Measurements from ENCODE around the gene EHF.
"Not testable (repeated sequence)": the region's sequence is repeated elsewhere in the genome, so short reads cannot be mapped to it uniquely, and the experiment has no call there.

EHF gene

DNA sequence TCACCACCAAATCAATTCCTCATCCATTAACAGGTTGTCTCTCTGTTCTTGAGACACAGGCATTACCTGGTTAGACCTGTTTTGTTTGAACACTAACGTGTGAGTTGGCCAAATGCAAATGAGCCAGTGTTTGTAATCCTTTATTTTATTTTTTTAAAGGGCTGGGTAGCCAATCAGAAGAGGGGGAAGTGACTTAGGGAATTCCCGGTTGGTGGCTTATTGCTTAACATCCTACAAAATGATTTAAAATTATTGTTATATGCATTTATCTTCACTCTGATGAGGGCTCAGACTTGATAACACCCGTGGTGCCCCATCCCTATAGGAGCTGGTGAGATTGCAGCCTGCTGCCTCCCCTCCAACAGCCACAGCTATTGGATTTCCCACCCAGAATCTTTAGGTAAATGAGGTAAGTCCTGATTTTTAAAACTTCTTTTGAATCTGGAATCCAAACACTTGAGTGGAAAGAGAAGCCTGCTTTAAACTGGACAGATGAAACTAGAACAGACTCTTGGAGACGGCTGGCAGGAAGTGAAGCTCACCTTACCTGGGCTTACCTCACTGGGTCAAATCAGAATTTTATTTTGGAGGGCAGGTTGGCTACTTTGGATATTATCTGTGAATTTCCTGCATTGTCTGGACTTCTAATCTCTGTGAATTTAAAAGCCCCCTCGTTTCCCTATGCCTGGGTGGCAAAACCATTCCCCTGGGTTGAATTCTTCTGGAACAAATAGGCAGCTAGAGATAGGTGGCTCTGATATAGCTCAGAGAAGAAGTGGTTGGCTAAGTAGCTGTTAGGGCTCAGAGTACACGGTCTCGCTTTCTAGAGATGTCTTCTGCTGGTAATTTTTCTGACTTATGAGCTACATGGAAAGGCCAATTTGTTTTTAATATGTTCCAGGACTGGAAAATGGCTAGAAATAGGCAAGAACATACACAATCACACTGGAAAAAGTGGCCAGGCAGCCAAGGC is at the start of gene EHF:
TSS of gene EHF (plus strand) at position 274 of the 973 bp plus-strand sequence. CDS start 21,538 bp downstream, outside the sequence.
- no peak for DNase-seq (ENCODE audit: low read depth, low spot score)

GRCh38 chr11:34573537-34573936 is 47.4 kb upstream of the EHF start:
- DNase-seq (ENCODE audit: low read depth, low spot score) = no peak

GRCh38 chr11:34575261-34575660 is 45.6 kb upstream of the EHF start:
- no peak for DNase-seq (ENCODE audit: low read depth, low spot score)

DNA sequence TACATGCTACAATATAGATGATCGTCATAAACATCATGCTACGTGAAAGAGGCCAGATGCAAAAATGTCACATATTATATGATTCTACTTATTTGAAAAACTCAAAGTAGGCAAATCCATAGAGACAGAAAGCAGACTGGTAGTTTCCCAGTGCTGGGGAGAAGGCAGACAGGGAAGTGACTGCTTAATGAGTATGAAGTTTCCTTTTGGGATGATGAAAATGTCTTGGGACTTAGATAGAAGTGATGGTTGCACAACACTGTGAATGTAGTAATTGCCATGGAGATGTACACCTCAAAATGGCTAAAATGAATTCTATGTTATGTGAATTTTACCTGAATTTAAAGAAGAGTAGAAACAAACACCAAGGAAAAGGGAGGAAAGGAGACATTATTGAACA is 45.2 kb upstream of the EHF start:
- DNase-seq (ENCODE audit: low read depth, low spot score) = no peak

- DNase-seq (ENCODE audit: low read depth, low spot score) = no peak
Measured at GRCh38 chr11:34576331-34576730, 44.6 kb upstream of the EHF start.

DNA sequence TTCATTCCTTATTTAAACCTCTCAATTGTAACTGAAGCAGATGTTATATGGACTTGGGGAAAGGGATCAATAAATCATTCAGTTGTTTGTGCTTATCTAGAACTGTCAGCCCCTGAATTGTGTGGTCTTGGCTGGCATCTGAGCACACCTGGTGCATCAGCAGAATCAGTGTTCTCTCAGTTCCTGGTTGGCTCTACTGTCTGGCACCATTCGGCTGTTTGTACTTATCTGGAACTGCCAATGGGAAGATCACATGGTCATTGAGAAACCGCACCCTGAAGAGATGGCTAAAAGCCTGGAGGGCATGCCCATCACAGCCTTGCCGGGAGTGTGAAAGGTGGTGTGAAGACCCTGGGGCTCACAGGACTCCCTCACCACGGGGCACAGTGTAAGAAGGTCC is 37.1 kb upstream of the EHF start:
- no peak for DNase-seq (ENCODE audit: low read depth, low spot score)

- DNase-seq (ENCODE audit: low read depth, low spot score) = no peak
Measured at GRCh38 chr11:34585304-34585734, 35.6 kb upstream of the EHF start.

GRCh38 chr11:34585735-34586487 is 35.0 kb upstream of the EHF start:
- DNase-seq (ENCODE audit: low read depth, low spot score) = peak; percentile 25

GRCh38 chr11:34586488-34587281 is 34.2 kb upstream of the EHF start:
- DNase-seq (ENCODE audit: low read depth, low spot score) = no peak

DNA sequence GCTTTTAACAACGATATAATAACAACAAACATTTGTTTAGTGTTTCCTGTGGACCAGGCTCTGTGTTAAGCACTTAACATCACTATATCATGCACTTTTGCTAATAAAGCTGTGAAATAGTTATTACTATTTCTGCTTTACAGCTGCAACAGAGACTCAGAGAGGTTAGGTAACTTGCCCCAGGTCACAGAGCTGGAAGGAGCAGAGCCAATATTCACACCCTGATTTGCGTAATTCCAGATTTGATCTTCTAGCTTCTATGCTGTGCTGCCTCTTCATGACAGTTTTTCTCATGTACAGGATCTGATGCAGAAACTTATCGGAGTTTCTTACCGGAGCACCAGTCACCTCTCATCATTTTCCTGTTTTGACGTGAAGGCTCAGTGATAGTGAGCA is 33.6 kb upstream of the EHF start:
- no peak for DNase-seq (ENCODE audit: low read depth, low spot score)

DNA sequence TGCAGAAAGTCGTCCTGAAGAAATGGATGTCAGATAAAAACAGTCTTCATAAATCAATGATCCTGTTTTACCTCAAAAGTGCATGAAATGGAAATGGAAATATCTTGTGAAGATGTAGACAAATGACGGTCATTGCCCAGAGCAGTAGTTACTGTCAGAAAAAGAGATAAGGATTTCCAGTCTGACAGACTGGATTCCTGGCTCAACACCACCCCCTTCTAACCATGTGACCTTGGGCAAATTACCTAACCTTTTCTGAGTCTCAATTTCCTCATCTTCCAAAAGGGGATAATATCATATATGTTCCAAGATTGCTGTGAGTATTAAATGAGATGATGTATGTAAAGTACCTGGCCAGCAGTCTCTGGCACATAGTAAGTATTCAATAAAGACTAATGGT is 32.9 kb upstream of the EHF start:
- DNase-seq (ENCODE audit: low read depth, low spot score) = no peak

DNA sequence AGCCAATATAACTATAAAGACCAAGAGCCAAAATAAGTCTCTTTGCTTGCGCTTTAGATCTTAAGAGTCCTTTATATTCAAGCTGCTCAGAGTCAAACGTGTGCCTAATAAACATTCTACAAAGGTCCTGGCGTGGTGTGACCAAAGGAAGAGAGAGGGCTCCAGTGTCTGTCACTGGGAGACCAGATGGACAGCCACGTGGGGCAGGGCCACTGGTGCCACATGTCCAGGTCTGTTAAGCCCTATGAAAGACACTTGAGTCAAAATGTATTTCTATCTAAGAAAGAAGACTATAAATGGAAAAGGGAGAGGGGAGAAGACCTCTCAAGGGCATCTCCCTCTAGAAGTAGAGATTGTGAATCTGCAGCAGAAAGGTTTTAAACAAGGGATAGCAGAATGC is 32.2 kb upstream of the EHF start:
- no peak for DNase-seq (ENCODE audit: low read depth, low spot score)

DNA sequence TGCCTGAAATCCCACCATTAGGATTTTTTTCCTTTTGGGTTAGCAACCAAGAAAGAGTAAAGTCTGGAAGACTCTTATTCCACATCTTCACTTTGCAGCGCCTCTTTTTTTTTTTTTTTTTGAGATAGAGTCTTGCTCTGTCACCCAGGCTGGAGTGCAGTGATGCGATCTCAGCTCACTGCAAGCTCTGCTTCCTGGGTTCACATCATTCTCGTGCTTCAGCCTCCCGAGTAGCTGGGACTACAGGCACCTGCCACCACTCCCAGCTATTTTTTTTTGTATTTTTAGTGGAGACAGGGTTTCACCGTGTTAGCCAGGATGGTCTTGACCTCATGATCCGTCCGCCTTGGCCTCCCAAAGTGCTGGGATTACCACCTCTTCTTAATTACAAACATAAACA is 31.7 kb upstream of the EHF start:
- not testable (repeated sequence) for DNase-seq (ENCODE audit: low read depth, low spot score)

DNA sequence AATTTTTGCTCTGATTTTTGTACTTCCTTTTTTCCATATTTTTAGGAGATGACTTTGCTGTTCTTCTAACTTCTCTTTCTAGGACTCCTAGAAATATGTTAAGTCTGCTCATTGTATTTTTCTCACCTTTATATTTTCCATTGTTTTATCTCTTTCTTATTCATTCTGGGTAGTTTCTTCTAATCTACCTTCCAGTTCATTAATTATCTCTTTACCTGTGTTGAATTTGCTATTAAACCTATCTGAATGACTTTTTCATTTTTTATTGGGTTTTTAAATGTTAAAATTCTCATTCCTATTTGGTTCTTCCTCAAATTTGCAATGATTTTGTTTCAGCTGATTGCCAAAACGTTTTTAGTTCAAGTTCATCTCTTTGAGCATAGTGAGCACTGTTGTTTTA is 27.8 kb upstream of the EHF start:
- no peak for DNase-seq (ENCODE audit: low read depth, low spot score)

GRCh38 chr11:34594603-34595002 is 26.3 kb upstream of the EHF start:
- no peak for DNase-seq (ENCODE audit: low read depth, low spot score)

- no peak for DNase-seq (ENCODE audit: low read depth, low spot score)
Measured at GRCh38 chr11:34595391-34595790, 25.5 kb upstream of the EHF start.

- no peak for DNase-seq (ENCODE audit: low read depth, low spot score)
Measured at GRCh38 chr11:34595960-34596644, 24.8 kb upstream of the EHF start.

DNA sequence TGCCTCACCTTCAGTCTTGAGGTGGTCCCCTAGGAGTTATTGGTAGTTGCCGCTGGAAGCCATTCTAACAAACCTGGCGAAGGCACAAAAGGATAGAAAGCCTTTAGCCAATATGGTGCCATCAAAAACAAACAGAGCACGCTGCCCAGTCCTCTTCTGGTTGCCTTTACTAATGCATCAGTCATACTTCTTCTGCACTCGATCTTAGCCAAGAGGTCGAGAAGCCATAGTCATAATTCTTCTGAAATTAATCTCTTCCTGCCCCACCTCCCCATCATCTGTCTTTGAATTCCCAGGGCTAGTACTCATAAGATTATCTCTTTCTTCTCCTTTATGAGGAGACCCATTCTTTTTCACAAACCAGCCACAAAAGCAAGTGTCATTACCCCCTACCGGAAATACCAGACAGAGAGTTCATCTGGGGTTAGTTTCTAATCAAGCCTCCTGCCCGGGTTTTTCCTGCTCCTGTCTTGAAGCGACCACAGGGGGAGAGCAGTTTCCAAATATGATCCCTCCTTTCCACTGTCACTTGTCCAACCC is 21.4 kb upstream of the EHF start:
- no peak for DNase-seq (ENCODE audit: low read depth, low spot score)

GRCh38 chr11:34600339-34601084 is 20.4 kb upstream of the EHF start:
- no peak for DNase-seq (ENCODE audit: low read depth, low spot score)

DNA sequence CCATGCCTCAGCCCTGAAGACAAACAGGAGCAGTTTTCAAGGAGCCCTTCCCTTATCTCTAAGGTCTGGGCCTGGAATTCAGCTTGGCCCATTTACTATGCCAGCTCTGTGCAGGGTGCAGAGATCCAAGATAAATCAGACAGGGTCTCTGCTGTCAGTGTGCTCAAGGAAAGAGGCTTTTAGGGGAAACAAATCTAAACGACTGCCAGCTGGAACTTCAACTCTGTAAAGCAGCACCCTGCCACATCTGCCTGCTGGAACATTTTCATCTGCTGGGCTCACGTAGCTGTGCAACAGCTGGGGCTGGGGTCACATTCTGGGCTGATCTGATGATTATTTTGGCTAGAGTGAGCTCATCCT is 19.8 kb upstream of the EHF start:
- DNase-seq (ENCODE audit: low read depth, low spot score) = no peak

Measured in brain pericyte (primary cell).